ENCODE measurements around the gene PRRG1.
"Not testable (repeated sequence)": the region's sequence is repeated elsewhere in the genome, so short reads cannot be mapped to it uniquely, and the experiment has no call there.

PRRG1 gene

GRCh38 chrX:37349221-37350033 is at the start of gene PRRG1:
PRRG1 (plus strand) TSS chrX:37349364; CDS start chrX:37406250, 56,886 bp downstream.
- DNase-seq: peak; percentile 58

- no peak for DNase-seq
These were observed 46.6 kb upstream of the PRRG1 start for GRCh38 chrX:37302569-37302968.

GRCh38 chrX:37305238-37305637 is 43.9 kb upstream of the PRRG1 start:
- DNase-seq: not testable (repeated sequence)

GRCh38 chrX:37314531-37314930 is 34.6 kb upstream of the PRRG1 start:
- no peak for DNase-seq

GRCh38 chrX:37315511-37316248 is 33.5 kb upstream of the PRRG1 start:
- DNase-seq: no peak

- DNase-seq: no peak
These were observed 28.5 kb upstream of the PRRG1 start for GRCh38 chrX:37320541-37321203.

- DNase-seq: no peak
These were observed 18.5 kb upstream of the PRRG1 start for GRCh38 chrX:37330642-37331041.

- no peak for DNase-seq
These were observed 17.6 kb upstream of the PRRG1 start for GRCh38 chrX:37331546-37331945.

GRCh38 chrX:37332055-37332454 is 17.1 kb upstream of the PRRG1 start:
- no peak for DNase-seq

- no peak for DNase-seq
These were observed 16.0 kb upstream of the PRRG1 start for GRCh38 chrX:37332987-37333658.

- no peak for DNase-seq
These were observed 1.7 kb upstream of the PRRG1 start for GRCh38 chrX:37347420-37347819.

- DNase-seq: no peak
These were observed 763 bp upstream of the PRRG1 start for GRCh38 chrX:37348231-37348970.

GRCh38 chrX:37348971-37349220 is 268 bp upstream of the PRRG1 start:
- peak; percentile 31 for DNase-seq

GRCh38 chrX:37350034-37350365 is 836 bp downstream of the PRRG1 start:
- DNase-seq: no peak

GRCh38 chrX:37353646-37354045 is 4.5 kb downstream of the PRRG1 start:
- no peak for DNase-seq

- DNase-seq: no peak
These were observed 8.3 kb downstream of the PRRG1 start for GRCh38 chrX:37357436-37357835.

- no peak for DNase-seq
These were observed 12.4 kb downstream of the PRRG1 start for GRCh38 chrX:37361596-37361995.

GRCh38 chrX:37364666-37365065 is 15.5 kb downstream of the PRRG1 start:
- no peak for DNase-seq

- no peak for DNase-seq
These were observed 18.8 kb downstream of the PRRG1 start for GRCh38 chrX:37367946-37368345.

GRCh38 chrX:37370499-37371141 is 21.5 kb downstream of the PRRG1 start:
- no peak for DNase-seq

- DNase-seq: no peak
These were observed 22.4 kb downstream of the PRRG1 start for GRCh38 chrX:37371578-37371991.

- no peak for DNase-seq
These were observed 29.2 kb downstream of the PRRG1 start for GRCh38 chrX:37378404-37378803.

Data from NCI-H774 (cell line).